HepG2 (cell line): ENCODE measurements around the gene CD151. TPM values are rescaled to one million over a fixed set of nuclear protein-coding genes. Genes with fewer than 3 reads are reported as not detected.

ENCODE experiments used
- CENPBD1 ChIP-seq: sonication (generic); formaldehyde crosslinking; IDR thresholded peaks from 2 replicates; pipeline ENCODE4 v1.8.0; 2022; ENCODE audit warnings: missing genetic modification reagents, low read depth, mild to moderate bottlenecking, borderline replicate concordance
- CREB1 ChIP-seq, 2 experiments: fragments of 450-650 bp in 1 of 2; IDR thresholded peaks; 2 replicates each; pipeline ENCODE4 v1.6.1; 2016 to 2017; ENCODE audit warnings: control low read depth in 1 of 2, mild to moderate bottlenecking in 1 of 2, missing compliant biosample characterization in 1 of 2, missing genetic modification characterization in 1 of 2
- HOXA3 ChIP-seq: sonication (generic); formaldehyde crosslinking; IDR thresholded peaks from 2 replicates; pipeline ENCODE4 v1.5.0; 2020; ENCODE audit warnings: missing genetic modification reagents
- MLLT10 ChIP-seq: sonication (generic); formaldehyde crosslinking; IDR thresholded peaks from 2 replicates; pipeline ENCODE4 v1.4.0; 2020; ENCODE audit warnings: missing genetic modification reagents
- MXD3 ChIP-seq: IDR thresholded peaks from 2 replicates; pipeline ENCODE4 v1.6.1; 2016; ENCODE audit warnings: mild to moderate bottlenecking, missing biosample characterization, missing genetic modification reagents
- NR3C1 ChIP-seq: sonication (generic); formaldehyde crosslinking; IDR thresholded peaks from 2 replicates; pipeline ENCODE4 v1.4.0; 2020; ENCODE audit warnings: missing genetic modification reagents
- SIX4 ChIP-seq: sonication (generic); formaldehyde crosslinking; IDR thresholded peaks from 2 replicates; pipeline ENCODE4 v1.4.0; 2020; ENCODE audit warnings: missing genetic modification reagents
- SNAPC5 ChIP-seq: sonication (generic); formaldehyde crosslinking; IDR thresholded peaks from 2 replicates; pipeline ENCODE4 v1.8.1; 2023; ENCODE audit warnings: mild to moderate bottlenecking, missing genetic modification reagents, borderline replicate concordance
- SOX13 ChIP-seq, 3 experiments: fragments of 450-650 bp in 1 of 3; sonication (generic) in 1 of 3; formaldehyde crosslinking in 1 of 3; IDR thresholded peaks in 2 of 3; conservative IDR thresholded peaks in 1 of 3; 2 replicates each; pipeline versions ENCODE4 v1.5.0 to v1.6.1; 2016 to 2020; ENCODE audit warnings: antibody characterized with exemption in 1 of 3, mild to moderate bottlenecking in 1 of 3, missing compliant biosample characterization in 1 of 3, missing genetic modification reagents in 1 of 3, moderate library complexity in 1 of 3
- SUZ12 ChIP-seq: fragments of 150-350 bp; IDR thresholded peaks from 2 replicates; pipeline ENCODE4 v1.6.1; 2014; ENCODE audit warnings: low read depth, low read length
- TAF15 ChIP-seq: fragments of 200-400 bp; formaldehyde crosslinking; IDR thresholded peaks from one replicate; pipeline ENCODE4 v1.6.1; 2018; ENCODE audit warnings: mild to moderate bottlenecking, low read depth, low read length; ENCODE audit not compliant: poor library complexity, severe bottlenecking
- THAP9 ChIP-seq: sonication (generic); formaldehyde crosslinking; IDR thresholded peaks from 2 replicates; pipeline ENCODE4; 2020; ENCODE audit warnings: missing genetic modification reagents, mild to moderate bottlenecking, borderline replicate concordance
- ZBTB14 ChIP-seq: sonication (generic); formaldehyde crosslinking; IDR thresholded peaks from 2 replicates; pipeline ENCODE4 v1.4.0; 2020; ENCODE audit warnings: missing genetic modification reagents
- ZNF20 ChIP-seq: sonication (generic); formaldehyde crosslinking; IDR thresholded peaks from 2 replicates; pipeline ENCODE4 v1.4.0; 2020; ENCODE audit warnings: mild to moderate bottlenecking, moderate library complexity, missing genetic modification reagents
- ZNF232 ChIP-seq: sonication (generic); formaldehyde crosslinking; IDR thresholded peaks from 2 replicates; pipeline ENCODE4 v1.4.0; 2020; ENCODE audit warnings: missing genetic modification reagents, borderline replicate concordance
- ZNF281 ChIP-seq: sonication (generic); formaldehyde crosslinking; IDR thresholded peaks from 2 replicates; pipeline ENCODE4 v1.4.0; 2020; ENCODE audit warnings: missing genetic modification reagents, borderline replicate concordance
- ZNF383 ChIP-seq: sonication (generic); formaldehyde crosslinking; IDR thresholded peaks from 2 replicates; pipeline ENCODE4 v1.4.0; 2020; ENCODE audit warnings: missing genetic modification reagents, mild to moderate bottlenecking, borderline replicate concordance
- ZNF44 ChIP-seq: sonication (generic); formaldehyde crosslinking; IDR thresholded peaks from 2 replicates; pipeline ENCODE4 v1.5.1; 2020; ENCODE audit warnings: mild to moderate bottlenecking, missing genetic modification reagents
- ZNF883 ChIP-seq: sonication (generic); formaldehyde crosslinking; IDR thresholded peaks from 2 replicates; pipeline ENCODE4 v1.5.1; 2020; ENCODE audit warnings: mild to moderate bottlenecking, missing genetic modification reagents; ENCODE audit errors: not compliant biosample characterization
- polyA plus RNA-seq, 8 experiments: library from polyadenylated mRNA; depleted of rRNA in 3 of 8; stranded (reverse) in 7 of 8; unstranded in 1 of 8; fragments of >200 nt; fragmentation: Illumina TruSeq in 4 of 8; extraction: Trizol in 4 of 8; gene quantifications; 2 replicates each; pipeline versions ENCODE4 v1.2.1 to v1.2.3, GENCODE V29; 2011 to 2016; ENCODE audit warnings: low read depth in 4 of 8, missing spikeins in 1 of 8, mixed read lengths in 1 of 8; ENCODE audit not compliant: insufficient read depth in 1 of 8
- total RNA-seq, 5 experiments: library from RNA; depleted of rRNA; stranded (reverse); fragments of >200 nt; fragmentation: Illumina TruSeq; extraction: Trizol; gene quantifications; 2 replicates each; pipeline ENCODE4 v1.2.3, GENCODE V29; 2016; ENCODE audit warnings: low read depth in 1 of 5

CD151 gene
- total and polyA plus RNA-seq, 2 of the 13 experiments (the other 11 are each of a cell fraction or from before 2014, with no cell fraction given): 125 to 197 TPM

GRCh38 chr11:827146-827896 is 5.4 kb upstream of the CD151 start (continued):
- TF ChIP-seq ZNF281 (CRISPR knock-in tag) (peak; percentile 47; the same call in 1 of the 2 replicates), TAF15 (no peak), ZNF44 (CRISPR knock-in tag) (no peak), SNAPC5 (CRISPR knock-in tag) (no peak), ZNF883 (CRISPR knock-in tag) (no peak), ZBTB14 (CRISPR knock-in tag) (no peak), SUZ12 (no peak), MLLT10 (CRISPR knock-in tag) (no peak), HOXA3 (CRISPR knock-in tag) (peak; percentile 30; the same call in 1 of the 2 replicates), MXD3 (CRISPR knock-in tag) (peak; percentile 74; the same call in 1 of the 2 replicates), NR3C1 (CRISPR knock-in tag) (no peak), THAP9 (CRISPR knock-in tag) (0 out of 2 replicates have a peak, but pooled peaks have one; percentile 51), ZNF232 (CRISPR knock-in tag) (0 out of 2 replicates have a peak, but pooled peaks have one; percentile 11), CENPBD1 (CRISPR knock-in tag) (no peak), ZNF20 (CRISPR knock-in tag) (no peak), CREB1 (IDR thresholded peaks at IDR 0.05) (no peak), CREB1 (CRISPR knock-in tag; IDR thresholded peaks at IDR 0.05) (no peak), SIX4 (CRISPR knock-in tag) (peak; percentile 40), ZNF383 (no peak), SOX13 (IDR thresholded peaks at IDR 0.05) (no peak), SOX13 (CRISPR knock-in tag; conservative IDR thresholded peaks at IDR 0.05 in 1 of 2, IDR thresholded peaks at IDR 0.05 in 1 of 2) (peak in 1 of 2 experiments; percentile 44; a peak in 2 of 4 replicates)
